ENCODE data around the gene WDR70. TPM values are rescaled to one million over a fixed set of nuclear protein-coding genes. Genes with fewer than 3 reads are reported as not detected.

WDR70 gene
- total and polyA plus RNA-seq, 2 of the 8 experiments (the other 6 are each of a cell fraction or from before 2014, with no cell fraction given): 10.6 to 37.4 TPM

GRCh38 chr5:37576552-37576951 is 197.4 kb downstream of the WDR70 start:
- no peak for DNase-seq (ENCODE audit: low read depth in 1 of 2, low spot score in 2 of 2)
- TF ChIP-seq POLR2A (IDR thresholded peaks at IDR 0.05; ENCODE audit: control extremely low read depth in 1 of 2, low read depth in 2 of 2, low read length in 2 of 2): no peak
- TF ChIP-seq HDAC6 (IDR thresholded peaks at IDR 0.05; ENCODE audit: low read depth, low read length): no peak
- TF ChIP-seq SRF (IDR thresholded peaks at IDR 0.05; ENCODE audit: low read depth, low read length): no peak
- no peak for TF ChIP-seq ASH2L (IDR thresholded peaks at IDR 0.05; ENCODE audit: low read length)

More at GRCh38 chr5:37576552-37576951, 197.4 kb downstream of the WDR70 start:
- WGBS, 2 experiments (ENCODE audit: extremely low coverage in 1 of 2, insufficient coverage in 1 of 2, insufficient read length in 1 of 2, insufficient replicate concordance in 2 of 2, low coverage in 1 of 2, low lambda C conversion rate in 2 of 2, missing lambda C conversion rate in 1 of 2): 92% methylated on average over 3 of the region's 3 CpGs; no CpG with 5 or more reads in 1 of the 2 experiments
- H2BK5ac ChIP-seq (ENCODE audit: low read depth, low read length): no peak overlapping the region
- H4K20me1 ChIP-seq (replicated peaks in 1 of 2; ENCODE audit: control insufficient read depth in 1 of 2, insufficient read depth in 2 of 2, low read length in 2 of 2): no peaks in the 10 kb centered on the region
- no peak overlapping the region for H3K18ac ChIP-seq (ENCODE audit: extremely low read depth, low read length)
- no peaks in the 10 kb centered on the region for H3K79me1 ChIP-seq (ENCODE audit: low read depth, low read length)
- ChIA-PET POLR2A (ENCODE audit: partially characterized antibody) (interaction anchor here (0.7 kb wide), 1 partner anchor 34 kb away, joined by 4 read pairs; no protein-coding TSS in a partner anchor), CTCF (ENCODE audit: partially characterized antibody) (interaction anchor here (0.6 to 4.0 kb wide), 7 partner anchors 12 to 621 kb away, joined by 3 to 20 read pairs (median 3); no protein-coding TSS in a partner anchor)
- H3K4me2 ChIP-seq (ENCODE audit: insufficient read depth in 1 of 2, low read depth in 2 of 2, low read length in 2 of 2): no peak overlapping the region
- H3K9me3 ChIP-seq (ENCODE audit: insufficient read depth in 2 of 2, low read depth in 1 of 2, low read length in 1 of 2): no peaks in the 10 kb centered on the region
- no peak overlapping the region for H2BK12ac ChIP-seq (ENCODE audit: low read depth, low read length)
- no peak overlapping the region for H3K4ac ChIP-seq (replicated peaks; ENCODE audit: insufficient read length, low read depth, low read length)
- H3K4me3 ChIP-seq (ENCODE audit: extremely low read depth in 1 of 4, insufficient read depth in 2 of 4, low read depth in 3 of 4, low read length in 4 of 4): no peak overlapping the region
- H3K9ac ChIP-seq (replicated peaks in 1 of 4; ENCODE audit: extremely low read depth in 1 of 4, low read depth in 3 of 4, low read length in 3 of 4): no peak overlapping the region
- no peaks in the 10 kb centered on the region for H3K79me2 ChIP-seq (ENCODE audit: control insufficient read depth in 1 of 2, insufficient read depth in 2 of 2, low read length in 2 of 2)
- no peak overlapping the region for H4K5ac ChIP-seq (ENCODE audit: insufficient read length, low read depth, low read length)
- no peak overlapping the region for H3K14ac ChIP-seq (ENCODE audit: insufficient read length)
- no peaks in the 10 kb centered on the region for H3K27me3 ChIP-seq (replicated peaks in 1 of 4; ENCODE audit: control insufficient read depth in 3 of 4, extremely low read depth in 1 of 4, insufficient read depth in 3 of 4, low read length in 3 of 4)
- FAIRE-seq: no peak
- no peak overlapping the region for H4K8ac ChIP-seq (ENCODE audit: extremely low read depth, insufficient read depth, low read length)
- H3K4me1 ChIP-seq (replicated peaks in 1 of 4; ENCODE audit: control insufficient read depth in 3 of 4, insufficient read depth in 4 of 4, low read length in 3 of 4): no peaks in the 10 kb centered on the region; a peak in 1 of 7 replicates
- no peak overlapping the region for H4K91ac ChIP-seq (replicated peaks; ENCODE audit: insufficient read length, low read length)
- no peak overlapping the region for H2BK20ac ChIP-seq (ENCODE audit: low read length)
- no peak overlapping the region for H2BK15ac ChIP-seq (ENCODE audit: low read length)
- no peaks in the 10 kb centered on the region for H3K23me2 ChIP-seq (ENCODE audit: low read depth, low read length)
- H3K56ac ChIP-seq (replicated peaks; ENCODE audit: insufficient read length, low read depth, low read length): no peak overlapping the region
- no peaks in the 10 kb centered on the region for H3K36me3 ChIP-seq (ENCODE audit: control insufficient read depth in 2 of 4, insufficient read depth in 4 of 4, low read length in 3 of 4)
- H3K27ac ChIP-seq (ENCODE audit: low read depth, low read length): no peak overlapping the region
- H2BK120ac ChIP-seq (replicated peaks; ENCODE audit: low read depth, low read length): no peak overlapping the region
- H2AK5ac ChIP-seq (ENCODE audit: low read depth, low read length): no peak overlapping the region
- no peak overlapping the region for H2AFZ ChIP-seq (ENCODE audit: low read length)
- no peak overlapping the region for H3K23ac ChIP-seq (ENCODE audit: insufficient read length)
